ENCODE measurements around the gene CREB3L1.
"Not testable (repeated sequence)": the region's sequence is repeated elsewhere in the genome, so short reads cannot be mapped to it uniquely, and the experiment has no call there.

CREB3L1 gene

GRCh38 chr11:46249103-46249937, 28.1 kb upstream of the CREB3L1 start:
- DNase-seq (ENCODE audit: low spot score), result no peak

DNA sequence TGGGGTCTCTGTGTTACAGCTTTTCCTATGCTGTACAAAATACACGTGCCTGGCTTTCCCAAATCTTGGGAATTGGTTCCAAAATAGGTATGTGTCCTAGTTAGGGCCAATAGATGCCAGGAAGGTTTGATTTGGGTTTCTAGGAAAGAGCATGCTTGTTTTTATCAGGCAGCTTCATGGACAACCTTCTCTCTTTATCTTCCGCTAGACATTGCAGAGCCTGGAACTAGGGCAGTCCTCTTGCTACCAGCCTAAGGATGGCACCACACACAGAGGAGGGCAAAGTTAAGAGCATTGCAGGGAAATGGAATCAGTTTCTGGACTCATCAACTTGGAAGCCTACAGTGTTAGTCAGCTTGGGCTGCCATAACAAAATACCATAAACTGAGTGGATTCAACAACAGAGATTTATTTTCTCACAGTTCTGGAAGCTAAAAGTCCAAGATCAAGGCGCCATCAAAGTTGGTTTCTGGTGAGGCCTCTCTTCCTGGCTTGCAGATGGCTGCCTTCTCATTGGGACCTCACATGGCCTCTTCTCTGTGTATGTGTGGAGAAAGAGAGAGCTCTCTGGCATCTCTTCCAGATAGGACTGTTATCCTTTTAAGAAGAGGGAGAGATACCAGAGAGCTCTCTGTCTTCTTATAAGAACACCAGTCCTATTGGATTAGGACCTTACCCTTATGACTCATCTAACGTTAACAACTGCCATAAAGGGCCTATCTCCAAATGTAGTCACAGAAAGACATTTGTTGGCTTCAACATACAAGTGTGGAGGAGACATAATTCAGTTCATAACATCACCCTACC, 27.3 kb upstream of the CREB3L1 start:
- no peak for DNase-seq (ENCODE audit: low spot score)

- no peak for DNase-seq (ENCODE audit: low spot score)
Observed at GRCh38 chr11:46250745-46251052, 26.8 kb upstream of the CREB3L1 start.

GRCh38 chr11:46251954-46252353, 25.5 kb upstream of the CREB3L1 start:
- no peak for DNase-seq (ENCODE audit: low spot score)

DNA sequence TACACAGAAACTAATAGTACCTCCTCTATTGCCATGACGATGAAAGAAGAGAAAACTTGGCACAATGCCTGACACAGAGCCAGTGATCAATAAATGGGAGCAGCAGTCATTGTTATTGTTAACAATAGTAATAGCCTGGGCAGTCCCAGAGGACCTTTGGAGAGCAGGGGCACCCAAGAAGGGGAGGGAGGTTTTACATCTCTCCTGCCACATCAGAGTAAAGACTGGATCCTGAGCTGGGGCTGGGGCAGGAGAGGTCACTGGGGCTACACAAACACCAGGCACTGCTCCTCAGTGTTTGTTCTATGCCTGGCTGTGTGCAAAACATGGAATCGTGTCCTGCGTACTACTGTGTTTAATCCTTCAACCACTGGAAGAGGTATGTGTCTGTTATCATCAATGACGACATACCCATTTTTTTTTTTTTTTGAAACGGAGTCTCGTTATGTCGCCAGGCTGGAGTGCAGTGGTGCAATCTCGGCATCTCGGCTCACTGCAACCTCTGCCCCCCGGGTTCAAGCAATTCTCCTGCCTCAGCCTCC, 25.0 kb upstream of the CREB3L1 start:
- DNase-seq (ENCODE audit: low spot score), result no peak

GRCh38 chr11:46253258-46254132, 24.0 kb upstream of the CREB3L1 start:
- no peak for DNase-seq (ENCODE audit: low spot score)

DNA sequence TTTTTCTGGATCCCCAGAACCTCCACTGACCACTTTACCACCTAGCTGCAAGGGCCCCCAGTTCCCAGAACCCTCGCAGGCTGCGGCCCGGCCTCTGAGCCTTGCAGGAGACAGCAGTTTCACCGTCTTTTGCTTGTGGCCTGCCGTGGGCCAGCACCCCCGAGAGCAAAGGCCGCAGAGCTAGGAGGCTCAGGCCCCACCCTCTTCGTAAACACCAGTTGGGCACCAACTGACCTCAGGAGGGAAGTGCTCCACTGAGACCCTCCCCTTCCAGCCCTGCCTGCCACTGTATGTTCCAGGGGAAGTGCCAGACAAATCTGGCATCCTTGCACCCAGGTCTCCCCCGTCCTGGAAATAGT, 23.4 kb upstream of the CREB3L1 start:
- no peak for DNase-seq (ENCODE audit: low spot score)

DNA sequence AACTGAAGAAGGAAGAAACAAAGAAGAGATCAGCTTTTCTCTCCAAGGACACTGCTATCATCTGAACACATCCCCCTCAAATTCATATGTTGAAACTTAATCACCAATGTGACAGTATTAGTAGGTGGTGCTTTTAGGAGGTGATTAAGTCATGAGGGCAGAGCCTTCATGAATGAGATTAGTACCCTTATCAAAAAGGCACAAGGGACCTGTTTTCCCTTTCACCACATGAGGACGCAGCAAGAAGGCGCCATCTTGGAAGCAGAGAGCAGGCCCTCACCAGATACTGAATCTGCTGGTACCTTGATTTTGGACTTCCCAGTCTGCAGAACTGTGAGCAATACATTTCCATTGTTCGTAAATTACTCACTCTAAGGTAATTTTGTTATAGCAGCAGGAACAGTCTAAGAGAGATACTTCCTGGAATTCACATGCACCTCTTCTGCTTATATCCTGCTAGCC, 20.9 kb upstream of the CREB3L1 start:
- DNase-seq (ENCODE audit: low spot score), result no peak

GRCh38 chr11:46259347-46259746, 18.1 kb upstream of the CREB3L1 start:
- not testable (repeated sequence) for DNase-seq (ENCODE audit: low spot score)

DNA sequence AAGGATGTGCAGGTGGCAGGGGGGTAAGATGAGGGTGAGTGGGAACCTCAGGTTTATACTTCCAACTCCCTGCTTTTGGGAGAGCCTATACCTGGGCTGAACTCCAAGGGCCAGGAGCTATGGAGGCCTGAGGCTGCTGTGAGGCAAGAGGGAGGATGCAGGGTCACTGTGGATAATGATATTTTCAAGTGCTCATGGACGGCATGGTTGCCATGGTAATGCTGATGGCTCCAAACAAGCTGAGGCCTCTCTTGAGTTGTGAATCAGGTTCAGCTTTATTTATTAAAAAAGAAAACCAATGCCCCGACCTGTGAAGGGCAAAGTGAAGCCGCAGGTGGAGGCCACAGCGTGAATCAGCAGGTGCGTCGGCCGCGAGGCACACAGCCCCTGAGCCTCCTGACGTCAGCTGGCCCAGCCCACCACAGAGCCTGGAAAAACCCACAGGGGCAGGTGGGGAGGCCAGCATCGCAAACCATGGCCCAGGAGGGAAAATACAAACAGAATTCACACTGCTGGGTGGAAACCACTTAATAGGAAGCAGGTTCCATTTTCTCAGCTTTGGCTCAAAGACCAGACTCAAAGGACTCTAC, 17.4 kb upstream of the CREB3L1 start:
- DNase-seq (ENCODE audit: low spot score), result no peak

- no peak for DNase-seq (ENCODE audit: low spot score)
Observed at GRCh38 chr11:46263120-46263519, 14.3 kb upstream of the CREB3L1 start.

GRCh38 chr11:46264030-46264429, 13.4 kb upstream of the CREB3L1 start:
- no peak for DNase-seq (ENCODE audit: low spot score)

DNA sequence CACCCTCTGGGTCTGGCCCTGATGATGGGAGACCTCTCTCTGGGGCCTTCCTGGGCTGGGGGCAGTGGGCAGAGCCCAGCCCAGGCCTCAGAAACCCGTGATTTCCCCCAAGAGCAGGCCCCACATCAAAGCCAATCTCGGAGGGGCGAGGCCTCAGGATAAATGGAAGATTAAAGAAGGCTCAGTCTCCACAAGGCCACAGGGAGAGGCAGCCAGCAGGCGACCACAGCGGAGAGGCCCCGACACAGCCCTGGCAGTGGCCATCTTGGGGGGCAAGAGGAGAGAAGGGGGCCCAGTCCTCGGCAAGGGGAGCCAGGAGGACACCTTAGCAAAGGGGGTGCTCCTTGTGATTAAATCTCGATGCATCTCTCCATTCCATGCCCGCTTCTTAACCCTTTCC, 12.5 kb upstream of the CREB3L1 start:
- DNase-seq (ENCODE audit: low spot score), result no peak

GRCh38 chr11:46265764-46266163, 11.7 kb upstream of the CREB3L1 start:
- no peak for DNase-seq (ENCODE audit: low spot score)

DNA sequence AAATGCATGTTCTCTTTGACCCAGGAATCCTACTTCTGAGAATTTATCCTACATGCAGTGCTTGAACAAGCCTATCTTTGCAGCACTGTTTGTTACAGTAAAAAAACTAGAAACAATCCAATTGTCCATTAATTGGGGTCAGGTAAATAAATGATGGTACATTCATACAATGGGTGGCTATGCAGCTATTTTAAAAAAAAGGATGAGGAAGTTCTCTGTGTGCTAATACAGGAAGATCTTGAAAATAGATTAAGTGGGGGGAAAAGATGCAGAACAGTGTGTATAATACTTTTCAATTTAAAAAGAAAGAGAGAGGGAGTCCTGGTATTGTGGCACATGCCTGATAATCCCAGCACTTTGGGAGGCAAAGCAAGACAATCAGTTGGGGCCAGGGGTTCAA, 9.5 kb upstream of the CREB3L1 start:
- DNase-seq (ENCODE audit: low spot score), result no peak

- DNase-seq (ENCODE audit: low spot score), result no peak
Observed at GRCh38 chr11:46270684-46271083, 6.8 kb upstream of the CREB3L1 start.

- DNase-seq (ENCODE audit: low spot score), result no peak
Observed at GRCh38 chr11:46271407-46271806, 6.1 kb upstream of the CREB3L1 start.

GRCh38 chr11:46271875-46272815, 5.3 kb upstream of the CREB3L1 start:
- DNase-seq (ENCODE audit: low spot score), result no peak

DNA sequence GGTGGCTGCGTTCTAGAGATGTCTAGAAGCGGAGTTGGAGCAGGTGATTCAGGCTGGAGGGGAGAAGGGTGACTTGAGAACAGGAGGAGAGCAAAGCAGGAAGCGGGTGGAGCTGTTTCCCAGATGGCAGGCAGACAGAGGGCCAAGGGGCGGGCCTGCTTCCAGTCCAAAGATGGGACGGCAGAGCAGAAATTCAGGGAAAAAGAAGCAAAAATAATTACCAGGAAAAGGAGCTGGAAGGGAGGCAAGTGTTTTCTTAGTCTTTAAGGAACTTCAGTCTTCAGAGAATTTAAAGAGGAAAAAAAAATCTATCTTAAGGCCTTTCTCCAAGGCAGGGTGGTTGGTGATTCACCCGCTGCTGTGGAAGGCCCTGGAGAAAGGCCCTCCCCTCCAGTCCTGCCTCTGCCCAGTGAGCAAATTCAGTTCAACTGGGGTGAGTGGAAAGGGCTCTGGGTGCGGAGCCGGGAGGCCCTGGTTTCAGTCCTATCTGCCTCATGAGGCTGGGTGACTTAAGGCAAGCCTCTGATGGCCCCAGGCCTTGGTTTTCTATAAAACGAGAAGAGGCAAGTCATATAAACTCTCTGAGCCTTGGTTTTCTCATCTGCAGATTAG, 4.5 kb upstream of the CREB3L1 start:
- DNase-seq (ENCODE audit: low spot score), result peak; percentile 86

DNA sequence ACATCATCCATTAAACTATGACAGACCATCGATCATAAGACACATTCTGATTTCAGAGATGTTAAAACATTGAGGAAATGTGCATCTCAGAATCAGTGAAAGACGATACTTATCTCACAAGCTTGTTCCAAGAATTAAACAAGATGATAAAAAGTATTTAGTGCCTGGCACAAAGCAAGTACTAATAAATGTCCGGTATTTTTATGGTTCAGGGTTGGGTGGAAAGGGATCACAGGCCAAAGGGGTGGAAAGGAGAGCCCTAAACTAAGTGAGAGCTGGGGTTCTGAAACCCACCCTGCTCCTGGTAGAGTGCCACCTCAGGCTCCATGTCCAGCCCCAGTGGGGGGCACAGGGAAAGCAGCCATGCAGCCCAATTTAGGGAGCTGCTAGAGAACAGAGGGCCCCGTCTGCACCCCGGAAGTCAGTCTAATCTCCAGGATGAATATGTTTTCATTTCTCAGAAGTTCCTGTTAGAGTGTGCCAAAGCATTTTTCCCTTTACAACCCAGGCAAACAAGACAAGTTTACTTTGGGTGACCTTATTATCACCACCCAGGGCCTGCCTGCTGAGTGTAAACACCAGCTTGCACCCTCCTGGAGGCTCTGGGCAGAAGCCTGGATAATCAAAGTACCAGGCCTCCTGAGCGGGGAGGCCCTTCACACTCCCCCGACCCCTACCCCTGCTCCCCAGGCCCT, 3.8 kb upstream of the CREB3L1 start:
- DNase-seq (ENCODE audit: low spot score), result peak; percentile 23
